ENCODE results near the gene ARHGAP33. TPM values are rescaled to one million over a fixed set of nuclear protein-coding genes. Genes with fewer than 3 reads are reported as not detected.

The ARHGAP33 gene
- total RNA-seq, 1 experiment from 2014 or later, result 18.3 TPM

DNA sequence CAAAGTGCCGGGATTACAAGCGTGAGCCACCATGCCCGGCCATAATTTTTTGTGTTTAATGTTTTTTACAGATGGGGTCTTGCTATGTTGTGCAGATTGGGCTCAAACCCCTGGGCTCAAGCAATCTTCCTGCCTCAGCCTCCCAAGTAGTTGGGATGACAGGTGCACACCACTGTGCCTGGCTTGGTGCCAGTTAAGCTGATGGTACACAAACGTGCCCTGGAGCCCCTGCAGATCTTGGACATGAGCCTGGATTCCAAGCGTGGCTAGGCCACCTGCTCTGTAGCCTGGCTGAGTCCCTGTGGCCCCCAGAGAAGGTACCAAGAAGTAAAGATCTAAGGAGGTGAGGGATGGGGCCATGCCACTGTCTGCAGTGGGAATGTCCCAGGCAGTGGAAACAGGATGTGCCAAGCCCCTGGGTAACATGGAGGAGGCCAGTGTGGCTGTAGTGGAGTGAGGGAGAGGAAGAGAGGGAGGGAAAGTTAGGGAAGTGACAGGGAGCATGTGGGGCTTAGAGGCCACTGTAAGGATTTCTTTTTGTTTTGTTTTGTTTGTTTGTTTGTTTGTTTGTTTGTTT lies 30.2 kb downstream of the ARHGAP33 start:
- Histone ChIP-seq H3K9me3 (no peaks in the 10 kb centered on the region), H3K4me1 (no peaks in the 10 kb centered on the region), H3K36me3 (ENCODE audit: control insufficient read depth, insufficient read depth, low read length) (no peaks in the 10 kb centered on the region), H3K27me3 (replicated peaks; ENCODE audit: control insufficient read depth, insufficient read depth, low read length) (no peaks in the 10 kb centered on the region), H3K4me3 (ENCODE audit: low read depth, low read length) (no peak overlapping the region)
- Mint-ChIP-seq H3K9me3 (ENCODE audit: unreplicated experiment) (no peaks in the 10 kb centered on the region), H3K27me3 (ENCODE audit: insufficient read depth, unreplicated experiment) (peaks cover 7% of the 10 kb centered on the region), H3K4me3 (ENCODE audit: unreplicated experiment) (no peak overlapping the region), H3K27ac (ENCODE audit: unreplicated experiment) (no peak overlapping the region), H3K36me3 (ENCODE audit: insufficient read depth, unreplicated experiment) (no peaks in the 10 kb centered on the region), H3K4me1 (ENCODE audit: low read depth, unreplicated experiment) (no peaks in the 10 kb centered on the region)
- TF ChIP-seq, protein P1, sequence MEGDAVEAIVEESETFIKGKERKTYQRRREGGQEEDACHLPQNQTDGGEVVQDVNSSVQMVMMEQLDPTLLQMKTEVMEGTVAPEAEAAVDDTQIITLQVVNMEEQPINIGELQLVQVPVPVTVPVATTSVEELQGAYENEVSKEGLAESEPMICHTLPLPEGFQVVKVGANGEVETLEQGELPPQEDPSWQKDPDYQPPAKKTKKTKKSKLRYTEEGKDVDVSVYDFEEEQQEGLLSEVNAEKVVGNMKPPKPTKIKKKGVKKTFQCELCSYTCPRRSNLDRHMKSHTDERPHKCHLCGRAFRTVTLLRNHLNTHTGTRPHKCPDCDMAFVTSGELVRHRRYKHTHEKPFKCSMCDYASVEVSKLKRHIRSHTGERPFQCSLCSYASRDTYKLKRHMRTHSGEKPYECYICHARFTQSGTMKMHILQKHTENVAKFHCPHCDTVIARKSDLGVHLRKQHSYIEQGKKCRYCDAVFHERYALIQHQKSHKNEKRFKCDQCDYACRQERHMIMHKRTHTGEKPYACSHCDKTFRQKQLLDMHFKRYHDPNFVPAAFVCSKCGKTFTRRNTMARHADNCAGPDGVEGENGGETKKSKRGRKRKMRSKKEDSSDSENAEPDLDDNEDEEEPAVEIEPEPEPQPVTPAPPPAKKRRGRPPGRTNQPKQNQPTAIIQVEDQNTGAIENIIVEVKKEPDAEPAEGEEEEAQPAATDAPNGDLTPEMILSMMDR (IDR thresholded peaks at IDR 0.05; ENCODE audit: insufficient read depth in 1 of 2, low read depth in 1 of 2, low read length in 1 of 2, severe bottlenecking in 1 of 2, unreplicated experiment in 1 of 2), result no peak
- CTCF ChIA-PET, result no interaction called here
- DNase-seq, result no peak
- POLR2A ChIA-PET, result no interaction called here
- intact Hi-C loops (cut with micrococcal nuclease; ENCODE audit: unreplicated experiment), result no loop called here
- no TSS peak for BruUV-seq (replicated peaks)

DNA sequence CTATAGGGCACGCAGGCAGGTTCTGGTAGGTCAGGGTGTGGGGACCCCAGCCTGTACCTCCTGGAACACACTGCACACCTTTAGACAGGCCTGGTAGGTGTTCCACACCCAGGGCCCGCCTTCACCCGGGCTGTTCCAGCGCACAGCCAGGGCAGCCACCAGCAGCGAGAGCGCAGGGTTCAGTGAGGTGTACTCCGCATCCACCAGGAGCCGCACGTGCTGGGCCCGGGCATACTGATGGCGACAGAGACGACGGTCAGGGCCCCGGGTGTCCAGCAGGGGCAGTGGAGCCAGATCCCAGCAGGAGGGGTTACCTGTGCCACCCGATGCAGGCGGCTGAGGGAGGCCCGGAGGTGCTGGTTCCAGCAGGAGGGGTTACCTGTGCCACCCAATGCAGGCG lies 31.2 kb downstream of the ARHGAP33 start:
- H3K36me3 ChIP-seq (ENCODE audit: control insufficient read depth, insufficient read depth, low read length), result no peaks in the 10 kb centered on the region
- Mint-ChIP-seq H3K27me3 (ENCODE audit: insufficient read depth, unreplicated experiment) (peaks cover 7% of the 10 kb centered on the region), H3K4me3 (ENCODE audit: unreplicated experiment) (no peak overlapping the region), H3K27ac (ENCODE audit: unreplicated experiment) (no peak overlapping the region), H3K4me1 (ENCODE audit: low read depth, unreplicated experiment) (no peaks in the 10 kb centered on the region), H3K9me3 (ENCODE audit: unreplicated experiment) (no peaks in the 10 kb centered on the region), H3K36me3 (ENCODE audit: insufficient read depth, unreplicated experiment) (no peaks in the 10 kb centered on the region)
- DNase-seq, result no peak
- no peaks in the 10 kb centered on the region for H3K27me3 ChIP-seq (replicated peaks; ENCODE audit: control insufficient read depth, insufficient read depth, low read length)
- no peaks in the 10 kb centered on the region for H3K4me1 ChIP-seq
- TF ChIP-seq, protein P1 (IDR thresholded peaks at IDR 0.05; ENCODE audit: insufficient read depth in 1 of 2, low read depth in 1 of 2, low read length in 1 of 2, severe bottlenecking in 1 of 2, unreplicated experiment in 1 of 2), result no peak
- BruUV-seq (replicated peaks), result no TSS peak
- POLR2A ChIA-PET, result no interaction called here
- intact Hi-C loops (cut with micrococcal nuclease; ENCODE audit: unreplicated experiment), result no loop called here
- H3K4me3 ChIP-seq (ENCODE audit: low read depth, low read length), result no peak overlapping the region
- H3K9me3 ChIP-seq, result no peaks in the 10 kb centered on the region
- CTCF ChIA-PET, result no interaction called here

DNA sequence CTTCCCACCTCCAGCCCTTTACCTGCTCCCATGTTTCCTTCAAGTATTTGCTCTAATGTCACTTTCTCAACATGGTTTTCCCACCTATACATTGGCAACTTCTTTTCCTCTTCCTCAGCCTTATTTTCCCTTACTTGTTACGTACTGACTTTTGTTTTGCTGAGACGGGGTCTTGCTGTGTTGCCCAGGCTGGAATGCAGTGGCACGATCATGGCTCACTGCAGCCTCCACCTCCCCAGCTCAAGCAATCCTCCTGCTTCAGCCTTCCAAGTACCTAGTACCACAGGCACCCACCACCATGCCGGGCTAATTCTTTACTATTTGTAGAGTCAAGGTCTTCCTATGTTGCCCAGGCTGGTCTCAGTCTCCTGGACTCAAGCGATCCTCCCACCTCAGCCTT lies 32.3 kb downstream of the ARHGAP33 start:
- intact Hi-C loops (cut with micrococcal nuclease; ENCODE audit: unreplicated experiment), result no loop called here
- CTCF ChIA-PET, result no interaction called here
- no peak overlapping the region for H3K27ac Mint-ChIP-seq (ENCODE audit: unreplicated experiment)

More for the DNA sequence above, 32.3 kb downstream of the ARHGAP33 start:
- Histone ChIP-seq H3K9me3 (no peaks in the 10 kb centered on the region), H3K27me3 (replicated peaks; ENCODE audit: control insufficient read depth, insufficient read depth, low read length) (no peaks in the 10 kb centered on the region), H3K4me1 (peaks cover 3% of the 10 kb centered on the region), H3K36me3 (ENCODE audit: control insufficient read depth, insufficient read depth, low read length) (no peaks in the 10 kb centered on the region), H3K4me3 (ENCODE audit: low read depth, low read length) (no peak overlapping the region)
- Mint-ChIP-seq H3K4me1 (ENCODE audit: low read depth, unreplicated experiment) (no peaks in the 10 kb centered on the region), H3K4me3 (ENCODE audit: unreplicated experiment) (no peak overlapping the region), H3K9me3 (ENCODE audit: unreplicated experiment) (no peaks in the 10 kb centered on the region), H3K27me3 (ENCODE audit: insufficient read depth, unreplicated experiment) (peaks cover 4% of the 10 kb centered on the region), H3K36me3 (ENCODE audit: insufficient read depth, unreplicated experiment) (no peaks in the 10 kb centered on the region)
- no peak for DNase-seq
- TF ChIP-seq, protein P1 (IDR thresholded peaks at IDR 0.05; ENCODE audit: insufficient read depth in 1 of 2, low read depth in 1 of 2, low read length in 1 of 2, severe bottlenecking in 1 of 2, unreplicated experiment in 1 of 2), result no peak
- POLR2A ChIA-PET, result interaction anchor here (0.5 kb wide), 1 partner anchor 19 kb away, joined by 3 read pairs; no protein-coding TSS in a partner anchor
- BruUV-seq (replicated peaks), result no TSS peak

Measured in Caco-2 (cell line).